ENCODE measurements around the gene CTRB1. TPM values are rescaled to one million over a fixed set of nuclear protein-coding genes. Genes with fewer than 3 reads are reported as not detected.

Gene CTRB1
- total RNA-seq, 1 donor, result not detected

GRCh38 chr16:75195811-75196790, 22.7 kb upstream of the CTRB1 start:
- TF ChIP-seq CTCF (IDR thresholded peaks at IDR 0.05; ENCODE audit: insufficient read depth, low read depth, low read length), result no peak
- no peak for DNase-seq (ENCODE audit: low read depth)
- H3K4me3 ChIP-seq (ENCODE audit: low read depth, low read length), result no peak overlapping the region

GRCh38 chr16:75196836-75197235, 22.0 kb upstream of the CTRB1 start:
- no peak for TF ChIP-seq CTCF (IDR thresholded peaks at IDR 0.05; ENCODE audit: insufficient read depth, low read depth, low read length)
- no peak for DNase-seq (ENCODE audit: low read depth)

GRCh38 chr16:75197522-75198134, 21.2 kb upstream of the CTRB1 start:
- no peak for DNase-seq (ENCODE audit: low read depth)
- TF ChIP-seq CTCF (IDR thresholded peaks at IDR 0.05; ENCODE audit: insufficient read depth, low read depth, low read length), result no peak
- peak overlapping the region; percentile 37 for H3K4me3 ChIP-seq (ENCODE audit: low read depth, low read length)

More at GRCh38 chr16:75196836-75197235, 22.0 kb upstream of the CTRB1 start:
- no peak overlapping the region for H3K4me3 ChIP-seq (ENCODE audit: low read depth, low read length)

- DNase-seq (ENCODE audit: low read depth), result peak; percentile 87
- peak overlapping the region; percentile 37 for H3K4me3 ChIP-seq (ENCODE audit: low read depth, low read length)
- no peak for TF ChIP-seq CTCF (IDR thresholded peaks at IDR 0.05; ENCODE audit: insufficient read depth, low read depth, low read length)
Observed at GRCh38 chr16:75198135-75198600, 20.6 kb upstream of the CTRB1 start.

GRCh38 chr16:75202069-75202590, 16.7 kb upstream of the CTRB1 start:
- H3K4me3 ChIP-seq (ENCODE audit: low read depth, low read length), result no peak overlapping the region
- no peak for DNase-seq (ENCODE audit: low read depth)
- no peak for TF ChIP-seq CTCF (IDR thresholded peaks at IDR 0.05; ENCODE audit: insufficient read depth, low read depth, low read length)

GRCh38 chr16:75203096-75203495, 15.7 kb upstream of the CTRB1 start:
- H3K4me3 ChIP-seq (ENCODE audit: low read depth, low read length), result no peak overlapping the region
- TF ChIP-seq CTCF (IDR thresholded peaks at IDR 0.05; ENCODE audit: insufficient read depth, low read depth, low read length), result no peak
- no peak for DNase-seq (ENCODE audit: low read depth)

All from fibroblast of villous mesenchyme (primary cell).